ENCODE data around the gene TMEM190. TPM values are rescaled to one million over a fixed set of nuclear protein-coding genes. Genes with fewer than 3 reads are reported as not detected.

The TMEM190 gene
- total and polyA plus RNA-seq, 11 donors: not detected

DNA sequence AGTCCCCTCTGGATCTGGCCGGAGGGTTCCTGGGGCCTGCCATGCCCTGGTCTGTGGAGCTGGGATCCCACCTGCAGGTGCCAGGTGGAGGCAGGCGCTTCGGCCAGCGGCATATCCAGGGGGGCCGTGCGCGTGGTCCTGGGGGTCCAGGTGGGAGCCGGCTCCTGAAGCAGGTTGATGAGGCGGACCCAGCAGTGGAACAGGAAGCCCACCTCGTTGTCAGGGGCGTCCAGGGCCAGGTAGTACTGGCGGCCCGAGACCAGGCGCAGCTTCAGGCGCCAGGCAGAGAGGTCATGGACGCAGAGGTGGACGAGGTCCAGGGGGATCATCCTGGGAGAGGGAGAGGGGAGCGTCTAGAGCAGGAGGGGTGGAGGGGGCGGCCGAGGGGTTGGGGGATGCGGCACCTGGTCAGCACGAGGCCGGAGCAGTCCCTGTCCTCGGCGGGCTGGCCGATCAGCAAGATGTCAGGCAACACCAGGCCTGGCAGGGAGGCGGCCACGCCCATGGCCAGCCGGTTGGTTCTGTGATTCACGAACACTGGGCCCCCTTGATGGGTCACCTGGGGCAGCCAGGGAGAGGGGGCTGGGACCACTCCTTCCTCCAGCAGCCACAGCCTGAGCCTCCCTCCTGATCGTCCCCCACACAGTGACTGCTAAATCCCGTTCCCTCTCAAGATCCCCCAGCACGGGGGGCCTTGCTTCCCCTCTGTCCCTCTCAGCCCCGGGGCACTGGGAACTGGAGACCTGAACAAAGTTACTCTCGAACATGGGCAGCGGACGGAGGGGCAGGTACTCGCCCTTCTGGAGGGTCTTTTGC, 14.2 kb upstream of the TMEM190 start:
- H3K4me1 ChIP-seq: no peaks in the 10 kb centered on the region
- intact Hi-C loops (cut with DNase I): no loop called here
- peaks cover 0 to 9% (median 0%) of the 10 kb centered on the region in 9 donors for H3K27me3 ChIP-seq
- WGBS, 4 donors: 69 to 76% (median 73%) methylated on average over 30 to 38 of the region's 38 CpGs
- no peak for TF ChIP-seq POLR2A (IDR thresholded peaks at IDR 0.05)
- TF ChIP-seq, protein P1, sequence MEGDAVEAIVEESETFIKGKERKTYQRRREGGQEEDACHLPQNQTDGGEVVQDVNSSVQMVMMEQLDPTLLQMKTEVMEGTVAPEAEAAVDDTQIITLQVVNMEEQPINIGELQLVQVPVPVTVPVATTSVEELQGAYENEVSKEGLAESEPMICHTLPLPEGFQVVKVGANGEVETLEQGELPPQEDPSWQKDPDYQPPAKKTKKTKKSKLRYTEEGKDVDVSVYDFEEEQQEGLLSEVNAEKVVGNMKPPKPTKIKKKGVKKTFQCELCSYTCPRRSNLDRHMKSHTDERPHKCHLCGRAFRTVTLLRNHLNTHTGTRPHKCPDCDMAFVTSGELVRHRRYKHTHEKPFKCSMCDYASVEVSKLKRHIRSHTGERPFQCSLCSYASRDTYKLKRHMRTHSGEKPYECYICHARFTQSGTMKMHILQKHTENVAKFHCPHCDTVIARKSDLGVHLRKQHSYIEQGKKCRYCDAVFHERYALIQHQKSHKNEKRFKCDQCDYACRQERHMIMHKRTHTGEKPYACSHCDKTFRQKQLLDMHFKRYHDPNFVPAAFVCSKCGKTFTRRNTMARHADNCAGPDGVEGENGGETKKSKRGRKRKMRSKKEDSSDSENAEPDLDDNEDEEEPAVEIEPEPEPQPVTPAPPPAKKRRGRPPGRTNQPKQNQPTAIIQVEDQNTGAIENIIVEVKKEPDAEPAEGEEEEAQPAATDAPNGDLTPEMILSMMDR (IDR thresholded peaks at IDR 0.05): no peak
- no peaks in the 10 kb centered on the region for H3K36me3 ChIP-seq
- DNase-seq (peak in 1 of 5 donors; percentile 34), ATAC-seq (no peak)
- H3K4me3 ChIP-seq: no peak overlapping the region
- H3K9me3 ChIP-seq: no peaks in the 10 kb centered on the region
- no peak overlapping the region for H3K27ac ChIP-seq

DNA sequence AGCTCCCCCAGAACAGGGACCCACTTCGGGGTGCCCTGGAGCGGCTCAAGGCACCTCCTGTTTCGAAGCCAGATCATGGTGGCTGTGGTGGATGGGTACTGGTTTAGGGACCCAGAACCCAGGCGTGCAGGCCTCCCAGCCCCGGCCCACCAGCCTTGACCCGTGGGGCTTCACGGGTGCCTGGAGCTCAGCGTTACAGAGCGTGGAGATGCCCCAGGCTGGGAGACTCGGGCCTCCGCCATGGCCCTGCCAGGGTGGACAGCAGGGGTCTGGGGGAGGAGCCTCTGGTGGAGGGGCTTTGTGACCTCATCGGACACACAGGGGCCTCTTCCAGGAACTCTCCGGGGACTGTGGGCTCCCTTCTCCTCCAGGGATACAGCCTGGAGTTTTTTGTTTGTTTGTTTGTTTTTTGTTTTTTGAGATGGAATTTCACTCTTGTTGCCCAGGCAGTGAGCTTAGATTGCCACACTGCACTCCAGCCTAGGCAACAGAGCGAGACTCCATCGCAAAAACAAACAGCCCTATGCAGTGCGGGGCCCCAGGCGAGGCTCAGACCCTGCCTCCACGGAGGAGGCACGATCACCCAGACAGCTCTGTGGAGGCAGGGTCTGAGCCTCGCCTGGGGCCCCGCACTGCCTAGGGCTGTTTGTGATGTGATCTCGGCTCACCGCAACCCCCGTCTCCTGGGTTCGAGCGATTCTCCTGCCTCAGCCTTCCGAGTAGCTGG, 13.5 kb upstream of the TMEM190 start, which contains the start of gene GARIN5B:
Gene GARIN5B (minus strand): TSS at position 271 of the 727 bp plus-strand sequence. CDS start 194 bp downstream, at position 77.
- peak in 1 of 5 donors; percentile 46 for DNase-seq
- no peaks in the 10 kb centered on the region for H3K9me3 ChIP-seq
- ATAC-seq: no peak
- no peaks in the 10 kb centered on the region for H3K36me3 ChIP-seq
- H3K4me3 ChIP-seq: no peak within 1 kb of the TSS
- H3K27ac ChIP-seq: no peak within 1 kb of the TSS
- peaks cover 2 to 17% (median 5%) of the 10 kb centered on the region in 9 donors for H3K27me3 ChIP-seq
- no peaks in the 10 kb centered on the region for H3K4me1 ChIP-seq
- TF ChIP-seq, protein P1 (IDR thresholded peaks at IDR 0.05): no peak
- intact Hi-C loops (cut with DNase I): no loop called here
- 77 to 80% (median 78%) methylated on average over 22 to 27 of the region's 27 CpGs for WGBS, 4 donors

DNA sequence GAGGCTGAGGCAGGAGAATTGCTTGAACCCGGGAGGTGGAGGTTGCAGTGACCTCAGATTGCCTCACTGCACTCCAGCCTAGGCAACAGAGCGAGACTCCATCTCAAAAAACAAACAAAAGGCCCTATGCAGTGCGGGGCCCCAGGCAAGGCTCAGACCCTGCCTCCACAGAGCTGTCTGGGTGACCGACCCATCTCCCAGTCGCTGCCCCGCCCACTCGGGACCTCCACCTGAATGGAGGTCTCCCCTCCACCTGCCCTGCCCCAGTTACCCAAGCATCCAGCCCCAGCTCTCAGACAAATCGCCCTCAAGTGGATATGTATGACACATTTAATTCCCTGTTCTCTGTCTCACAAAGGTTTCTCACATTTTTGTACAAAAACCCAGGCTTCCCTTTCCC, 11.4 kb upstream of the TMEM190 start:
- no peaks in the 10 kb centered on the region for H3K36me3 ChIP-seq
- 78 to 91% (median 85%) methylated on average over 8 of the region's 8 CpGs for WGBS, 4 donors
- H3K27me3 ChIP-seq: peaks cover 20 to 35% (median 24%) of the 10 kb centered on the region in 9 donors
- TF ChIP-seq, protein P1 (IDR thresholded peaks at IDR 0.05): no peak
- TF ChIP-seq POLR2A (IDR thresholded peaks at IDR 0.05): no peak
- no peak overlapping the region for H3K4me3 ChIP-seq
- H3K4me1 ChIP-seq: peaks cover 0 to 18% (median 0%) of the 10 kb centered on the region in 12 donors
- ATAC-seq (no peak), DNase-seq (no peak)
- no peaks in the 10 kb centered on the region for H3K9me3 ChIP-seq
- intact Hi-C loops (cut with DNase I): no loop called here
- no peak overlapping the region for H3K27ac ChIP-seq

DNA sequence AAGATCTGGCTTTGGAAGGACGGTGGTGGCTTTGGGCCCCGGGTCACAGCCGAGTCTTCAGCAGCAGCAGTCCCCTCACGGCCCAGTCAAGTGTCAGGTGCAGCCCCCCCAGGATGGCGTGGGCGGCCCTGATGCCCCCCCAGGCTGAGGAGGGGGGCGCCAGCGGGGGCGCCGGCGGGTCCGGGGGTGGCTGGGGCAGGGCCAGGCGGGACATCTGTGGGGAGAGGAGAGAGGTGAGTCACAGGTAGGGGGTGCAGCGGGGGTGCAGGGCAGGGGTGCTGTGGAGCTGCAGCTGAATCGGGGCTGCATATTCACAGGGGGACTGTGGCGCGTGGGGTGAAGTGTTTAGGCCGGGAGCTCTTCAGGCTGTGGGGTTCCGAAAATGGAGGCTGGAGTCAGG, 10.7 kb upstream of the TMEM190 start:
- no peak for TF ChIP-seq POLR2A (IDR thresholded peaks at IDR 0.05)
- TF ChIP-seq, protein P1 (IDR thresholded peaks at IDR 0.05): no peak
- peaks cover 0 to 20% (median 0%) of the 10 kb centered on the region in 12 donors for H3K4me1 ChIP-seq
- intact Hi-C loops (cut with DNase I): no loop called here
- no peaks in the 10 kb centered on the region for H3K36me3 ChIP-seq
- no peak overlapping the region for H3K27ac ChIP-seq
- H3K9me3 ChIP-seq: no peaks in the 10 kb centered on the region
- DNase-seq (no peak), ATAC-seq (no peak)
- peaks cover 24 to 43% (median 30%) of the 10 kb centered on the region in 9 donors for H3K27me3 ChIP-seq
- WGBS, 4 donors: 69 to 74% (median 72%) methylated on average over 15 to 19 of the region's 19 CpGs
- H3K4me3 ChIP-seq: no peak overlapping the region

All from heart left ventricle (tissue), 16 donors.